Cerebellar cortex (tissue), 1 donor: ENCODE measurements around the gene NDUFS8.

ENCODE experiments used
- DNase-seq: peaks from one replicate; pipeline ENCODE4 v3.0.0-alpha.2; 2015; ENCODE audit warnings: low spot score

Gene NDUFS8

DNA sequence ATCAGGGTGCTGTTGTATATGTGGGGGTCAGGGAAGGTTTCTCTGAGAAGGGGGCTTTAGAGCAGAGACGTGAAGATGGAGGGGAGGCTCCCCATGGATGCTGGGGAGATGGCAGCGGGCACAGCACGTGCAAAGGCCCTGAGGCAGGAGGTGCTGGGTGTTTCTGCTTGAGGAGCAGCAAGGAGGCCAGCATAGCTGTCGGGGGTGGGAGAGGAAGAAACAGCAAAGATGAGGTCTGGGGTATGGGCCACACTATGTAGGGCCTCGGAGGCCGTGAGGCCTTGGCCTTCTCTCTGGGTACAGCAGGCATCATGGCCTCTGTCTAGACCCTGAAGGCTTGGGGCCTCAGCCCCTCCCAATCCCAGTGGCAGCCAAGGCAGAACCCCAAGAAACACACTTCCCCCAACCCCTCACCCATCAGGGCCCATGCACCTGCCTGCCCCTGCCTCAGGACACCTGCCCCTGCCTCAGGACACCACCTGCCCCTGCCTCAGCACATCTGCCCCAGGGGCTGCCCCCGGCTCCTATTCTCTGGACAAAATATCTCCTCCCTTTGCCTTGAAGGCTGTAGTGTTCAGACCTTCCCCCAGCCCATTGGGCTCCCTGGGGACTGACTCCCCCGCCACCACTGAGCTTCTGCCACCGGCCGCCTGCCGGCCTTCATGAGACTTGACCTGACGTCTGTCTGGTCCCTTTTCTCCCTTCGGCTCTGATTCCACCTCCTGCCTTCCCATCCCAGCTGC lies 14.1 kb upstream of the NDUFS8 start:
- no peak for DNase-seq

DNA sequence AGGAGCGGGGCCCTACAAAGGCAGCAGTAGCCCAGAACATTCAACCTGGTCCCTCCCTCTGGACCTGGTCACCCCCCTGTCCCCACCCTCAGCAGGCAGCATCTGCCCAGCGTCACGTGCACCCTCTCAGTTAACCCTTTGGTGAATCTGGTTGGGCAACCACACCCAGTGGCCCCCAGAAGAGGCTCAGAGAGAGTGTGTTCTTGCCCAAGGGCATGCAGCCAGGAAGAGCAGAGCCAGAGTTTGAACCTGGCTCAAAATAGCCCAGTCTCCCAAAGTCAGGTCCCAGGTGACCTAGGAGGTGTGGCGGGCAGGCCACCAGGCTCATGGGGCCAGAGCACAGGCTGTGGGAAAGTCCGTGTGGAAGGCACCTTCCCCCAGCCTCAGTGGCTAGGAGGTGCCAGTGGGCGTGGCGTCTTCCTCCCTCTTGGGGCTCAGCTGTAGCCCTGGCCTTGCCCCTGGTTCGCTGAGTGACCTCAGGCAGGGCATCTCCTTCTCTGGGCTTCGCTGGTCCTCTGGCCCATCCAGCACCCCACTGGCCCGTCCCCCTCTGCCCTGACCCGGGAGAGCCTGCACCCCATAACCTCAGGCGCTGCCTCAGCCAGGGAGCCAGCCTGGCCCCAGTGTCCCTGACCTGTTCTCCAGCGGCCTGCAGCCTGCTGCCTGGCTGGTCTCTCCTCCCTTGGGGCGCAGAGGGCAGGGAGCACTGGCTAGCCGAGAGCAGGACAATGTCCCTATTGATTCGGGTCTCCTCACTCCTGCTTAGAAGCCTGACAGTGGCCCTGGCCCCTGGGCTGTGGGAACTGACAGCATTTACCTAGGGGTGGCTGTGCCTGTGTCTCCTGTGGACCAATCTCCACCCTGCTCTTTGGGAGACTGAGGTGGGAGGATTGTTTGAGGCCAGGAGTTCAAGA lies 13.3 kb upstream of the NDUFS8 start:
- no peak for DNase-seq

DNA sequence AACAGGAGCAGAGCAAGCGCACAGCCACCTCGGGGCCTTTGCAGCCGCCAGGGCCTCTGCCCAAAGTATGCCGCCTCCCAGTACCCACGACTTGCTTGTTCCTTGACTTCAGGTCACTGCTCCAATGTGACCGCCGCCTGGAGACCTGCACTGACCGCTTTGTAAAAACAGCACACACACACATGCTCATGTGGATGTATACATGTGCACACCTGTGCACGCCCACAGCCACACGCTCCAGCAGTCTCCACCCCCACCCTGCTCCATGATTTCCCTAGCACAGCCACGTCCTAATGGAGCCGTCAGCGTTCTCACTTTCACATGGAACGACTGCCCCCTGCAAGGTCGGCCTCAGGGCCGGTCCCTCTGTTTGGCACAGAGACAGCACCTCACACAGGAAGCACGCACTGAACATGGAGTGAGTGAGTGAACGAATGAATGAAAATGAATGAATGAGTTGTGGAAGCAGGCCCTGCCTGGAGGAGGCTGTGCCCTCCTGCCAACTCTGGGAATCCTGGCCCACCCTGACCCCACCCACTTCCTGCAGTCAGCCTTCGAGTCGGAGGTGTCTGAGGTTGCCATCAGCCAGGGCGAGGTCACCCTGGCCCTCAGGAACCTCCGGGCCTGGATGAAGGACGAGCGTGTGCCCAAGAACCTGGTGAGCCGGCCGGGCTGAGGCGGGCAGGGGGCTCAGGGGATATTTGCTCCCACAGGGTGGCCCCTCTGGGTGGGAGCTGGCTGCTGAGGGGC lies 12.3 kb upstream of the NDUFS8 start:
- no peak for DNase-seq

DNA sequence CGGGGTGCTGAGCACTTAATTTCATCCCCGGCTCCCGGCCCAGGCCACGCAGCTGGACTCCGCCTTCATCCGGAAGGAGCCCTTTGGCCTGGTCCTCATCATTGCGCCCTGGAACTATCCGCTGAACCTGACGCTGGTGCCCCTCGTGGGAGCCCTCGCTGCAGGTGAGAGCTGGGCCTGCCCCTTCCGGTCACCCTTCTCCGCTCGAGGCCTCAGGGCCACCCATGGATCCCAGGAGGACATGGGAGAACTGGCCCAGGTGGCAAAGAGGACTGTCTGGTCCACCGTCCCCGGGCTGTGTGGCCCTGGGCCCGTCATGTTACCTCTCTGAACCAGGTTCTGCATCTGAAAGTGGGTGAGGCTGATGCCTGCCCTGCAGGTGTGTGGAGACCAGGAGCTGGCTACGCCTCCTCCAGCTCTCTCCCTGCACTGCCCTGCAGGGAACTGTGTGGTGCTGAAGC lies 11.7 kb upstream of the NDUFS8 start:
- DNase-seq, result no peak

DNA sequence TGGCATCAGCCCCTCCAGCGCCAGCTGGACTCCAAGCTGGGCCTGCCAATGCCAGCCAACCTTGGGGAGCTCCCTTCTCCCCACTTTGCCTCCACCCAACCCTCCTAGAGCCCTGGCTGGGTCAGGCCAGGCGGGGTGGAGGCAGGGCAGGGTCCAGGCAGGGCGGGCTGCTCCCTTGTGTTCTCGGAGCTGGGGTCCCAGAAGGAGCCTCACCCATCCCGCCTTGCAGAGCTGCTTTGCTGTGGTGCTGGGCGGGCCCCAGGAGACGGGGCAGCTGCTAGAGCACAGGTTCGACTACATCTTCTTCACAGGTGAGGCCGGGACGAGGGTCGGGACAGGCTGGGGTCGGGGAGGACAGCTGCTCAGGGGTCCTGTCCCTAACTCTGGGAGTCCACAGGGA lies 11.0 kb upstream of the NDUFS8 start:
- DNase-seq, result no peak

DNA sequence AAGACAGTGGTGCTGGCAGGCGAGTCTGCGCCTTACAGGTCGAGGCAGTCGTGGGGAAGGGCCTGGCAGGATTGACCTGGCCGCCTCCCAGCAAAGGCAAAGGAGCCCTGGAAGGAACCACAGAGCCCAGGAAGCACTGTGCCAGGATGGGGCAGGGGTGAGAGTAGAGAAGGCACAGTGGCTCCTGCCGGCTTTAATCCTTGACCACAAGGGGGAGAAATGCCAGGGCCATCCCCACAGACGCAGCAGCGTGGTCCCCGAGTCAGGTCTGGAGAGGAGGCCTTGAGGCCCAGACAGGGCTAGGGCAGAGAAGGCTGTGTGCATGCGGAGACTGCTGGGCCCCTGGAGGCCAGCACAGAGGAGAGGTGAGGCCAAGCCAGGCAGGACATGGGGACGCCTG lies 9.9 kb upstream of the NDUFS8 start:
- no peak for DNase-seq

DNA sequence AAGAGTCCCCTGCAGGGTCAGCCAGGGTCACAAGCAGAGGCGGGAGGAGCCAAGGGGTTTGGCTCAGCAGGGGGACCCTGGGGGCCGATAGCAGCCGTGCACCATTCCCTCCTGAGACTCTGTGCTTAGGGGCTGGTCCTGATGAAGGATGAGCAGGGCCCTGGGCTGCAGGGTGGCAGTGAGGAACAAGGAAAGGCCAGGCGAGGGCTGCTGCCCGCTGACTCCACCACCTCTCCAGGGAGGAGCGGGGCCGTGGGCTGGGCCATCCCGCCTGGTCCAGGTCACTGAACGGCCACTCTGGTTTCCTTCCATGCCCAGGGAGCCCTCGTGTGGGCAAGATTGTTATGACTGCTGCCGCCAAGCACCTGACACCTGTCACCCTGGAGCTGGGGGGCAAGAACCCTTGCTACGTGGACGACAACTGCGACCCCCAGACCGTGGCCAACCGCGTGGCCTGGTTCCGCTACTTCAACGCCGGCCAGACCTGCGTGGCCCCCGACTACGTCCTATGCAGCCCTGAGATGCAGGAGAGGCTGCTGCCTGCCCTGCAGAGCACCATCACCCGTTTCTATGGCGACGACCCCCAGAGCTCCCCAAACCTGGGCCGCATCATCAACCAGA lies 9.2 kb upstream of the NDUFS8 start:
- DNase-seq, result no peak

DNA sequence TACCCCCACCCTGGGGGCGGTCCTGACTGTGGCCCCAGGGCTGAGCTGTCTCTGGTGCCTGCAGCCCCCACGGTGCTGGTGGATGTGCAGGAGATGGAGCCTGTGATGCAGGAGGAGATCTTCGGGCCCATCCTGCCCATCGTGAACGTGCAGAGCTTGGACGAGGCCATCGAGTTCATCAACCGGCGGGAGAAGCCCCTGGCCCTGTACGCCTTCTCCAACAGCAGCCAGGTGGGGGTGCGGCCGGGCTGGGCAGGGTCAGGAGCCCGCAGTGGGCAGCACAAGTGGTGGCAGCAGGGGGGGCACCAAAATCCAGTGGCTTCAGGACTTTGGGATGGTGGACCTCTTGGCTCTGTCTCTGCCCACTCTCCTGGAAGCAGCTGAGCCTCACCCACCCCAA lies 8.0 kb upstream of the NDUFS8 start:
- DNase-seq, result no peak

DNA sequence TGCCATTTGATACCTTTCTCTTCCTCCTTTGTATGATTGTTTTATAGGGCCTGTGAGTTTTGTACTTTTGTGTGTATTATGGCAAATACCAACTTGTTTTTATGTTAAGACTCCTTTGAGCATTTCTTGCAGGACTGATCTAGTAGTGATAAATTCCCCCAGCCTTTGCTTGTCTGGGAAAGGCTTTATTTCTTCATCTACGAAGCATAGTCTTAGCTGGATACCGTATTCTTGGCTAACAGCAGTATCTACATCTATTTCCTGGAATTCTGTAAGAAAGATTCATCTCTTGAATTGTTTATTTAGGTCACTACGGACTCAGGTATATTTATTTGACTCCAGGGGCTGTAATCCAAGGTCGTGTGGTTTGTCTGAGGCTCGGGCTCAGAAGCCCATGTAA lies 6.0 kb upstream of the NDUFS8 start:
- DNase-seq, result no peak

DNA sequence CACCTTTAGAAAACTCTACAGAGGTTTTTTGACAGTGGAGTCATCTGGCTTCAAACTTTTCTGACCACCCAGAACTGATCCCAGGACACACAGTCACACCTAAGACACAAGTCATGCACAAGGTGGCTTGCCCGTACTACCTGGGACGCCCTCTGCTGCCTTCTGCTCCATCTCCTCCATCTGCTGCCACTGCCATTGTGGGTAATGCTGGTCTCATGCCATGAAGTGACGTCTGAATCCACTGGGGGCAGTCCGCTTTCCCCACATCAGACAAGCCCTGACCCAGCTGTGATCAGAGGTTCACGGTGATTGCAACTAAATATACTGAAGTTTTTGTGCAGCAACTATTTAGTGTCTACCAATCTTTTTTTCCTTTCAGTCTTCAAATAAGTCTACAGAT lies 5.4 kb upstream of the NDUFS8 start:
- DNase-seq, result no peak

DNA sequence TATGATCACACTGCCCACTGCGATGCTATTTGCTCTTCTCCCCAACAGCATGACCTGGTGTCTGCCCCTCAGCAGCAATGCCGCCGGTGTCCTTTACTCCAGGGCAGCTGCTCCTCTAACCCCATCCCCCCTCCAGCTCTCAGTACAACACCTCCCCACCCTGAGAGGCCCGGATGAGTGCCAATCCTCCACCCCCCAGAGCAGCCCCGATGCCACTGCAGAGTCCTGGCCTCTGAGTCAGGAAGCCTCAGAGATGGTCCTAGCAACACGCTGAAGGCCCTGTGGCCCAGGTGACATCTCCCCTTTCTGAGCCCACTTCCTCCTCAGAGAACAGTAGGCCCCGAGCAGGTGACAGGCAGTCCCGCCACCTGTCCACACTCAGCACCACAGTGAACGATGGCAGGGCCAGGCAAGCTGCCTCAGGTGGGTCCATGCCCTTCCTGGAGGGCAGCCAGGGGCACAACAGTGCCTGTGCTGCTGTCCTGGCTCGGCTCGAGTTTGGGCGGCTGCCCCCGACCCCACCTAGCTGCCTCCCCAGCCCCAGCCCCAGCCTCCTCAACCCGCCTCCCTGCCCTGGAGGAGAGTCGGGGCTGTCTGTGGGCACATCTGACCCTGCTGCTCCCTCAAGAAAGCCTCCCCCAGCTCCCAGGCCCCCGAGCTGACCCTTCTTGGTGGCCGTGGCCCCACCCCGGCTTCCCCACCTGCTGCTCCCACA lies 3.9 kb upstream of the NDUFS8 start:
- DNase-seq, result no peak

DNA sequence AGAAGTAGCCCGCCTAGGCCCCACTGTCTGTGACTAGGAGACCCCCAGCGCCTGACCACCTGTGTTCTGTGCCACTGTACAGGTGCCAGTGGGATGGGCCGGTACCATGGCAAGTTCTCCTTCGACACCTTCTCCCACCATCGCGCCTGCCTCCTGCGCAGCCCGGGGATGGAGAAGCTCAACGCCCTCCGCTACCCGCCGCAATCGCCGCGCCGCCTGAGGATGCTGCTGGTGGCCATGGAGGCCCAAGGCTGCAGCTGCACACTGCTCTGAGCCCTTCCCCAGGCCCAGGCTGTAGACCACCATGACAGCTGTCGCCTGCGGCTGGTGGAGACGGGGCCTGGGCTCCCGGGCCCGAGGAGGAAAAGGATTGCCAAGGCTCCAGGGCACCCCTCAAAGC lies 2.8 kb upstream of the NDUFS8 start:
- DNase-seq, result no peak

DNA sequence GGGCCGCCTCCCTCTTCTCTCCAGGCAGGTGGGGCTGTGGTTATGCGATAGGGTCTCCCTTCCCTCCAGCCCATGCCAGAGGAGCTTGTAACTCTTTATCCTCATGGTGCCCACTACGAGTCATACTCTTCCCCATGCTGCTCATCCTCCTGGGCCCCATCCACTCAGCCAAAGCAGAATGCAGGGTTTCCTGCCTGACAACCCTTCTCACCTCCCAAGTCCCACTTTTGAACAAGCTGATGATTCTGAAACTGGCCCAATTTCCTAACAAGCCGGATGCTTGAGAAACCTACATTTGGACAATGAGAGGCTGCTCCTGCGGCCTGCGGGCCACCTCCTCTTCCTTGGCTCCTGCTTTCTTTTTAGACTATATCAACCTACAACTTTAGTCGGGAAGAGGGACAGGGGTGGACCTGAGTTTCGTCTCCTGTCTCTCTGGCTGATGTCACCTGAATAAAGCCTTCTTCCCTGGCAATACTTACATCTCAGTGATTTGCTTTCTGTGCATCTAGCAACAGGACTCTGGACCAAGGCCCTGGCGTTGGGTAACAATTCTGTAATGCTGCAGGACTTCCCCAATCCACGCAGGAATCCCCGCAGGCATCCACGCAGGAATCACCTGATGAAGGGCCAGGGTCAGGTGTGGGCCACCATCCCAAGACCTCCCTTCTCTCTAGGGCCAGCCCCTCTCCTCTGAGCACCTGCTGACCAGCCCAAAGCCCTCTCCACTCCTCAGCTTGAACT lies 1.5 kb upstream of the NDUFS8 start:
- DNase-seq, result no peak

DNA sequence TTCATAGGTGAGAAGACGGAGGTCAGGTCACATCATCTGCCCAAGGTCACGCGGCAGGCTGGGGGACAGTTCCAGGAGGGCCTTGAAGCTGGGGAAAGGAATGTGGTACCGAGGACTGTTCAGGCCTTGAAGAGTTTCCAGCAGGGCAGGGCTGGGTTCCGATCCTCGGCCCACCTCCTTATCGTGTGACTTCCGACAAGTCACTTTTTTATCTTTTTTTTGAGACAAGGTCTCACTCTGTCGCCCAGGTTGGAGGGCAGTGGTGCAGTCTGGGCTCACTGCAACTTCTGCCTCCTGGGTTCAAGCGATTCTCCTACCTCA lies 623 bp downstream of the NDUFS8 start:
- no peak for DNase-seq

DNA sequence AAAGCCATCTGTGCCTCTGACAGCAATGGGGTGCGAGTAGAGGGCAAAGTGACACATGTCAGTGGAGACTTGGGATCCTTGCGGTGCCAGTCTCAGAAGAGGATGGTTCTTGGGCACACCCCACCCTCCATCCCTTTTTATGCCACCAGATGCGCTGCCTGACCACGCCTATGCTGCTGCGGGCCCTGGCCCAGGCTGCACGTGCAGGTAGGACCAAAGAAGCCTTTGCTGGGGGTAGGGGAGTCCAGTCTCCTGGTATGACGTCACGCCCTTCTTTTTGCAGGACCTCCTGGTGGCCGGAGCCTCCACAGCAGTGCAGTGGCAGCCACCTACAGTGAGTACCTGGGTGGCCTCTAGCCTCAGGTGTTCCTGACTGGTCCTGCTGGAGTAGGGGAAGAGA lies 1.5 kb downstream of the NDUFS8 start:
- no peak for DNase-seq

DNA sequence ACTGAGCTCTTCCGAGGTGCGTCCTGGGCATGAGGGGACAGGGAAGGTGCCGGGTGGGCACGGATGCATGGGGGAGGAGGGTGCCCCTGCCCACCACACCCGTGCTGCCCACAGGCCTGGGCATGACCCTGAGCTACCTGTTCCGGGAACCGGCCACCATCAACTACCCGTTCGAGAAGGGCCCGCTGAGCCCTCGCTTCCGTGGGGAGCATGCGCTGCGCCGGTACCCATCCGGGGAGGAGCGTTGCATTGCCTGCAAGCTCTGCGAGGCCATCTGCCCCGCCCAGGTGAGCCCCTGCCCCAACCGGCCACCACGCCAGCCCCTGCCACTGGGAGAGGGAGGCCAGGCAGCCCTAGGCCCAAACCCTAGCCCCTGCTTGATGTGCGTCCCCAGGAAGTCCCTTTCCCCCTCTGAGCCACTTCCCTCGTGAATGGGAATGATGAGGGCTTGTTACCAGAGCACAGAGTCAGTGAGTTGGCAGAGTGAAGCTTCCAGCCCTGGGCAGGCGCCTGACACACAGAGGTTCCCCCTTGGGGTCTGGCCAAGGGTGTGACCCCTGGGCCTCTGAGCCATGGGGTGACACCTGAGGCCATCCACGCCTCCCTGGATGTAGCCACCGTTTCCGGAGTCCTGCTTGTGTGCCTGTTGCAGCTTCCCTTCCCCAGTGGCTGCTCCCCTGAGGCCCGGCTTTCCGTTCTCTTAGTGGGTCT lies 2.7 kb downstream of the NDUFS8 start:
- no peak for DNase-seq

DNA sequence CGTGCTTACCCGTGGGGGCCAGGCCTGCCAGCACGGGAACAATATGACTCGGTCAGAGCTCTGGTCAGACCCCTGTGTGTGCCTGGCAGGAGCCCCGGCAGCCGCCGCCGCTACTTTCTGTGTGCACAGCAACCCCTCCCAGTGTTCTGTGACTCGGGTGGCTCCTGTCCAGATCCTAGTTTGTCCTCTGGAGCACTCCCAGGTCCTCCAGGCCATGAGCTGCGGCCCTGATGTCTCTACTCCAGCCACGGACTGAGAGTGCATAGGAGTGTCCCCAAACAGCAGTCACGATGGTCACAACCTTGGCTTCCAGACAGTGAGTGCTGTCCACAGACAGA lies 3.2 kb downstream of the NDUFS8 start:
- no peak for DNase-seq

DNA sequence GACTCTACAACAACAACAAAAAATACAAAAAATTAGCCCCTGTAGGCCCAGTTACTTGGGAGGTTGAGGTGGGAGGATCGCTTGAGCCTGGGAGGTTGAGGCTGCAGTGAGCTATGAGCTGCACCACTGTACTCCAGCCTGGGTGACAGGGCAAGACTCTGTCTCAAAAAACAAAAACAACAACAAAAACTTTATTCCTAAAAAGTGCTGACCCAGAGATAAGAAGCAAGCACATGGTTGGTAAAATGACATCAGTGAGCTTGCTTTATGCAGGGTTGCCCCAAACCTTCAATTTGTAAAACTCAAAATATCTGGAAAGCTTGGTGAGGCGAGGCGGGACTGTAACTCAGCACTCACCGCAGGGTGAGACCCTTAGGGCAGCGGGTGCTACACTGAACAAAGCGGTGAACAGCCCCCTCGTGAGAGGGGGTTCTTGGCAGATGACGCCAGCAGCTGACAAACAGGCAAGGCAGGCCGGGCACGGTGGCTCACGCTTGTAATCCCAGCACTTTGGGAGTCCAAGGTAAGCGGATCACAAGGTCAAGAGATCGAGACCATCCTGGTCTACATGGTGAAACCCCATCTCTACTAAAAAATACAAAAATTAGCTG lies 4.9 kb downstream of the NDUFS8 start:
- DNase-seq, result no peak

DNA sequence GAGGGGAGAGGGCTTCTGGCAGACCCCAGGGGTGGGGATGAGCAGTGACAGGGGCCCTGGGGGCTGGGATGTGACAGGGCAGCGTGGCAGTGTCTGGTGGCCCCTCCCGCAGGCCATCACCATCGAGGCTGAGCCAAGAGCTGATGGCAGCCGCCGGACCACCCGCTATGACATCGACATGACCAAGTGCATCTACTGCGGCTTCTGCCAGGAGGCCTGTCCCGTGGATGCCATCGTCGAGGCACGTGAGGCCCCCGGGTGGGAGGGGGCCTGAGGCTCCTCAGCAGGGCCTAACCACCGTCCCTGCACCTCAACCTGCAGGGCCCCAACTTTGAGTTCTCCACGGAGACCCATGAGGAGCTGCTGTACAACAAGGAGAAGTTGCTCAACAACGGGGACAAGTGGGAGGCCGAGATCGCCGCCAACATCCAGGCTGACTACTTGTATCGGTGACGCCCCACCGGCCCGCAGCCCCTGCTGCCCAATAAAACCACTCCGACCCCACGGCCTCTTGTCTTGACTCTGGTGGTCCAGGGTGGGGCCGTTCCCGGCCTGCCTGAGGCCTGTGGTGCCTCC lies 5.7 kb downstream of the NDUFS8 start:
- DNase-seq, result no peak
